Retinal pigment epithelial cell (primary cell): ENCODE results near the gene TMEM132A.

ENCODE experiments used
- DNase-seq: peaks from one replicate; pipeline ENCODE4 v3.0.0-alpha.2; 2010; ENCODE audit warnings: low read depth
- H3K4me3 ChIP-seq: 2 replicates; pipeline ENCODE4 v1.5.1; 2011; ENCODE audit warnings: mild to moderate bottlenecking, low read length, control low read depth, moderate library complexity
- CTCF ChIP-seq: conservative IDR thresholded peaks from 2 replicates; pipeline ENCODE4 v1.5.1; 2011; ENCODE audit warnings: low read depth, low read length, control low read depth, inconsistent platforms

The TMEM132A gene

GRCh38 chr11:60913793-60914632 lies 10.2 kb upstream of the TMEM132A start, which contains the start of gene TMEM109:
TSS of gene TMEM109 (plus strand) at chr11:60914158. CDS start at chr11:60919694, 5,536 bp downstream.
- no peak for TF ChIP-seq CTCF

GRCh38 chr11:60914633-60915247 lies 9.5 kb upstream of the TMEM132A start:
- DNase-seq: no peak
- TF ChIP-seq CTCF: no peak
- peak overlapping the region; percentile 81 for H3K4me3 ChIP-seq

More at GRCh38 chr11:60913793-60914632, 10.2 kb upstream of the TMEM132A start, which contains the start of gene TMEM109:
- DNase-seq: no peak
- peak within 1 kb of the TSS; percentile 81 for H3K4me3 ChIP-seq

GRCh38 chr11:60915248-60915914 lies 8.9 kb upstream of the TMEM132A start:
- DNase-seq: peak; percentile 75
- TF ChIP-seq CTCF: peak; percentile 39
- peak overlapping the region; percentile 81 for H3K4me3 ChIP-seq

GRCh38 chr11:60916669-60917206 lies 7.5 kb upstream of the TMEM132A start:
- no peak overlapping the region for H3K4me3 ChIP-seq
- DNase-seq: no peak
- TF ChIP-seq CTCF: no peak

DNA sequence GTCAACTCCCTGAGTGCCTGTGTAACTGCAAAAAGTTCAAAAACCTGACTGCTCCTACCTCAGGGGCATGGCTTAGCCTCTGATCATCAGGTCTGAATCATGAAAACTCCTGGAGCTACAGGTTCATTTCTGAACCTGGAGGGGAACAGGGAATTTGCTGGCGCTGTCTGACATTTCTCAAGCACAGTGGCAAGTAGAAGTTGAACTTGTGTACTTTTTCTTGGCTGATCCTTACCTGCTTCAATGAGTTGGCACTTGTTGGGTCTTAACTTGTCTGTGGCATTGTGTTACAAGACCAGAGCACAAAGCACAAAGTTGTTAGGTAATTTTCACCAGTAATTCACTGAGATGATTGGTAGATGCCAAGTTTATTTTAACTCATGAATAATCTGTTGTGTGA lies 7.0 kb upstream of the TMEM132A start:
- DNase-seq: no peak
- TF ChIP-seq CTCF: no peak
- no peak overlapping the region for H3K4me3 ChIP-seq

GRCh38 chr11:60918251-60918938 lies 5.9 kb upstream of the TMEM132A start:
- no peak for DNase-seq
- no peak overlapping the region for H3K4me3 ChIP-seq
- TF ChIP-seq CTCF: no peak
